ENCODE data around the gene MYO18A.

MYO18A gene

DNA sequence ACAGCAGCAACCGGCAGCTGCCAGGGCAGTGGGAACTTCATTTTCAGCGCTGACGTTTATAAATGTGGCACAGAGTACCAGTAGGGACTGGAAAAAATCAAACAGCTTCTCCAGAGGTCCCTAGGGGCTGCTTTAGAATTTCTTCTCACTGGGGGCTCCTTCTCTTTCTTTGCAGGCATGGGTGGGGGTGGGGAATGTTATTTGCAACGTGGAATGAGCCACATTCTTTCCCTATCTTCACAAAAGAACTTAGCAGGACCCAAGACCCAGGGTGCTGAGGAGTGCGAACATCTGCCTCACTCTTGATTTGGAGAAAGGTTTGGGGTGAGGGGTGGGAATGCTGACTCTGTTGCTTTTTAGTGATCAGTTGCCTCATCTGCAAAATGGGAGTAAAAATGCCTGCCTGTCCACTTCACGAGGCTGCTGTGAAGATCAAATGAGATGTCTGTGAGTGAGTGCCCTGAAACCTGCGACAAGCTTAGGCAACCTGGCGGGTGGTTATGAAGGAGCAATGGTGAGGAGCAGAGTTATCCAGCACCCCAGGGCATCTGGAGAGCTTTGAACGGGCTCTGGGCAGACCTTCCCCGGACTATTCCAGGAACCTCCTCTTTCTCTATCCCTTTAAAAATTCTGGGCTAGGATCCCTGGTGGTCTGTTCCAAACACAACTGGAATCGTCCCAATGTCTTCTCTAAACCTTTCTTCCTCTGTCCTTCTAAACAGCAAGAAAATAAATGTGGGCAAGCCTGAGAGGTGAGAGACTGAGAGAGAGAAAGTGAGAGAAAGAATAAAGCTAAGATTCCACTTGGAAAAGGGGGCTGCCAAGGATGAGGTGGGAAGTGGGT, 148.0 kb downstream of the MYO18A start:
- no peak for DNase-seq (ENCODE audit: low spot score)

DNA sequence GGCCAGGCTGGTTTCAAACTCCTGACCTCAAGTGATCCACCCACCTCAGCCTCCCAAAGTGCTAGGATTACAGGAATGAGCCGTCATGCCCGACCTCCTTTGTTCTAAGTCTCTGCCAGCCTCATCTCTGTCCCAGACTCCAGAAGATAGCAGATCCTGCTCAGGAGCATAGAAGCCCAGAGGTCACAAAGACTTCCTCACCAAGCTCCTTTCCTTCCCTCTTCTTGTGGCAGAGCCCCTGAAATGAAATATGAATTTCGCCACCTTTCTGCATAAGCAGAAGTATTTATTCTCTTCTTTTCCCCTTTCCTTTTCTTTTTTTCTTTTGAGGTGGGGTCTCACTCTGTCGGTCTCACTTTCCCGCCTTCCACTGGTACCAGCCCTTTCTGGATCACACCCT, 148.7 kb downstream of the MYO18A start:
- DNase-seq (ENCODE audit: low spot score) = no peak

DNA sequence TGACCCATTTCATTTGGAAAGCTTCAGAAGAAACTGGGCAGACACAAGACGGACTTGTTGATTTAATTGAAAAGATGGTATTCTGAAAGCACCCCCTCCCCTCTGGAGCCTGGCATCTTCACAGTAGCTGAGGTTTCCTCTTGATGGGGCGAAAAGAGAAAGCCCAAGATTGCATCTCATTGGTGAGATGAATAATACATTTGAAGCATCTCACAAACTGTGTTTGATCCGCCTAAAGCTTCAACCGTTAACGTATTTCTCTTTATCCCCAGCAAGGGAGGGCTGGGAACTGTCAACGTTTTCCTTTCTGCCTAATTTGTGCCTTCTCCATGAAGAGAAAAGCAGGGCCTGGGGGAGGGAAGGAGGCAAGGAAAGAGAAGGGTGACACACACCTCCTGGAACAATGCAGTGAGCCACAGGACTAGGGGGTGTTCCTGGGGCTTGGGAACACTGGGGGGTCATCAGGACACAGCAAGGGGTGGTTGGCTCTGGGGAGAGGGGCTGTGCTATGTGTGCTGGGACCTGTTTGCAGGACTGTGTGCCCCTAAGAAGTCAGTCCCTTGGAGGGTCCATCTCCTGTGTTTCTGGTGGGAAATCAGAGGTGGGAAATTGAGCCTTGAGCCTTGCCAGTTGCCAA, 155.8 kb downstream of the MYO18A start:
- no peak for DNase-seq (ENCODE audit: low spot score)

DNA sequence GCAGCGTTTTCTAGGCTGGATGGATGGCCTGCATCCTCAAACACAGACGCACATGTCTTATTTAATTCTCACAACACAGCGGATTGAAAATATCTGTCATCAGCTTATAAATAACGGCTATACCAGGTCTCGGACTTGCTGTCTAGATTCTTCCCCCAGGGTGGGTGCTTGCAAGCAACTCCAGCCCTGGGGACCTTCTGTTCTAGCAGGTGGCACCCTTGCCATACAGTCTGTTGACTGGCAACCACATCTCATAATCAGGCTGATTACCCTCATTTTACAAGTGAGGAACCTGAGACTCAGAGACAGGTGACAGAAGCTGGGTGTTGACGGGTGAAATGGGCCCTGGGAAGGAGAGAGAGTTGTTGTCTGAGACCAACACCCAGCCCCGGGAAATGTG, 158.1 kb downstream of the MYO18A start:
- no peak for DNase-seq (ENCODE audit: low spot score)

DNA sequence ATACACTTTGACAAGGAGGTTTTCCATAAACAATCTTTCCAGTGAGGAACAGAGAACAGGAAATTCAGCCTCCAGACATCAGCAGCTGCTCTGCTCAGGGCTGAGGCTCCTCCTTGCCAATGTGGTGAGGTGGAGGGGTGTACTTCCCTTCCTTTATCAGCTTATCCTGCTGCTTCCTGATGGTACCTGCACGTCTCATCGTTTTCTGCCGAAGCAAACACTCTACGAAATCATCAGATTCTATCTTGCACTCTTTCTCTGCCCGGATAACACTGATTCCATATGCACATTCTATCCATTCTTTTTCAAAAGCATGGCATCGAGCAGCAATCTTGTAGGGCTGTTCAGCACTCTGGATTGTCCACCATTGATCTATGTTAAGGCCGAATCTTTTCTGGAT, 159.0 kb downstream of the MYO18A start:
- no peak for DNase-seq (ENCODE audit: low spot score)
